Stomach smooth muscle (tissue), 2 donors: ENCODE data around the gene ENTPD7.
A peak's percentile ranks its signal among the peaks of the same experiment; 100 is the strongest.

ENCODE experiments used
- H3K27ac ChIP-seq: one replicate; pipeline ENCODE4 v1.7.0; 2013; ENCODE audit warnings: mild to moderate bottlenecking, low read length, inconsistent platforms
- H3K27me3 ChIP-seq, 2 donors: one replicate each; pipeline ENCODE4 v1.7.0; 2013; ENCODE audit warnings: low read length in 2 of 2; ENCODE audit not compliant: insufficient read depth in 2 of 2, control insufficient read depth in 1 of 2
- H3K36me3 ChIP-seq, 2 donors: one replicate each; pipeline ENCODE4 v1.7.0; 2013; ENCODE audit warnings: low read length in 2 of 2; ENCODE audit not compliant: control insufficient read depth in 2 of 2, insufficient read depth in 2 of 2
- H3K4me1 ChIP-seq: one replicate; pipeline ENCODE4 v1.7.0; 2013; ENCODE audit warnings: low read length; ENCODE audit not compliant: control insufficient read depth, insufficient read depth
- H3K4me3 ChIP-seq, 2 donors: one replicate each; pipeline ENCODE4 v1.7.0; 2013; ENCODE audit warnings: low read length in 2 of 2
- H3K9ac ChIP-seq, 2 donors: one replicate each; pipeline ENCODE4 v1.7.0; 2013; ENCODE audit warnings: low read length in 2 of 2, mild to moderate bottlenecking in 1 of 2
- H3K9me3 ChIP-seq, 2 donors: one replicate each; pipeline ENCODE4 v1.7.0; 2013; ENCODE audit warnings: low read length in 2 of 2; ENCODE audit not compliant: control insufficient read depth in 2 of 2
- donor health status: healthy.
- donor health status: Pancreatic carcinoma.

The ENTPD7 gene, protein sequence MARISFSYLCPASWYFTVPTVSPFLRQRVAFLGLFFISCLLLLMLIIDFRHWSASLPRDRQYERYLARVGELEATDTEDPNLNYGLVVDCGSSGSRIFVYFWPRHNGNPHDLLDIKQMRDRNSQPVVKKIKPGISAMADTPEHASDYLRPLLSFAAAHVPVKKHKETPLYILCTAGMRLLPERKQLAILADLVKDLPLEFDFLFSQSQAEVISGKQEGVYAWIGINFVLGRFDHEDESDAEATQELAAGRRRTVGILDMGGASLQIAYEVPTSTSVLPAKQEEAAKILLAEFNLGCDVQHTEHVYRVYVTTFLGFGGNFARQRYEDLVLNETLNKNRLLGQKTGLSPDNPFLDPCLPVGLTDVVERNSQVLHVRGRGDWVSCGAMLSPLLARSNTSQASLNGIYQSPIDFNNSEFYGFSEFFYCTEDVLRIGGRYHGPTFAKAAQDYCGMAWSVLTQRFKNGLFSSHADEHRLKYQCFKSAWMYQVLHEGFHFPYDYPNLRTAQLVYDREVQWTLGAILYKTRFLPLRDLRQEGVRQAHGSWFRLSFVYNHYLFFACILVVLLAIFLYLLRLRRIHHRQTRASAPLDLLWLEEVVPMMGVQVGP

DNA sequence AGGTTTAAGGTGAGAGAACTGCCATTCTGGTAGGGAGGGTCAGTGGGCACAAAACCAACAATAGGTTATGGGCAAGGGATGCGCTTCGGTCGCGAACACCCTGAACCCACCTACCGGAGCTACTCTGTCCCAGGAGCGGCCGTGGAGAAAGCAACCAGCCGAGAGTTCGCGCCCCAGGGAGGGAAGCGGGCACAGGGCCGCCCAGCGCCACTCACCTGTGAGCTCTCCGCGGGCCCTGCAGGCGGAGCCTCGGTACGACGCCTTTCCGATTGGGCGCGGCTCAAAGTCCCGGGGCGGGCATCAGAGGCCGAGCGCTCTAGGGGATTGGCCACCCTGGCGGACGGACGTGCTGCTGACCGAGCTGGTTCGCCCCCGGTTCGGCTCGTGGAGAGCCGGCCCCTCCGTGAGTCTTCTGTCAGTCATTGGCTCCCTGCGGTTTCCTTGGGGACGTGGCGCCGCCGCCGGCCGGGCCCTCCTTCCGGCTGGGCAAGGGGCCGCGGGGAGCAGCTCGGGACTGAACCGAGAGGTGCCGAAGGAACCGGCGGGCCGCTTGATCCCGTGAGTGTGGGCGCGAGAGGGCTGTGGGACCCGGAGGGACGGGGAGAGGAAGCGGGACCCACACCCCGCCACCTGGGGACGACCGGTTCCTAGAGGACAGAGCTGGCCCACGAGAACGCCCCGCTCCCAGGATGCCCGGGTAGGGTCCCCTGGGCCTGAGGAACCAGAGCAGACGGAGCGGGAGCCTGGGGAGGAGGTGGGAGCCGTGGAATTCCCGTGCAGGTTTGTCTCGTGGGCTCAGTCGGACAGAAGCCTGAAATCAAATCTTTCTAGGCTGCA is at the start of gene ENTPD7:
Gene ENTPD7 (plus strand): TSS at position 479 of the 837 bp plus-strand sequence. CDS start 448 bp downstream, outside the sequence.
- Histone ChIP-seq H3K4me1 (peaks cover 11% of the 10 kb centered on the region), H3K27ac (no peak within 1 kb of the TSS), H3K27me3 (no peaks in the 10 kb centered on the region), H3K36me3 (no peaks in the 10 kb centered on the region), H3K9me3 (no peaks in the 10 kb centered on the region), H3K9ac (peak within 1 kb of the TSS; percentile 74 to 86), H3K4me3 (peak within 1 kb of the TSS; percentile 92)

DNA sequence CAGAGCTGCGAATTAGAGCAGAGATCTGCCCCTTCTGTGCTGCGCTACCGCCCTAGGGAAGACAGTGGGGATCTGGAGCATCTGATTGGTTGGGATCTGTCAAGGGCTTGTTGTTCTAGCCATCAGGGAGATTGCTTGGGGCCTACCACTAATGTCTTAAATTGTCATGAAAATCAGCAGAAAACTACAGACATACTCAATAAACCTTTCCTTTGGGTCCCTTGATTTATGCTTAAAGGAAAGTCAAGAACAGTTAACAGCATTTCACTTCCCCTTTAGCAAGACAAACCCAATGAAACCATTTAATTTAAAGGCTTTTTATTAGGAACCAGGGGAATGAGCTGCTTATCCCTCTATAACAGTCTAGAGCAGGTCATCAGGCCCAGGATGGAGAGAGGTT is 49.1 kb upstream of the ENTPD7 start:
- Histone ChIP-seq H3K4me3 (no peak overlapping the region), H3K27me3 (no peaks in the 10 kb centered on the region), H3K36me3 (peaks cover 28 to 29% of the 10 kb centered on the region in 2 donors), H3K4me1 (no peaks in the 10 kb centered on the region), H3K9me3 (no peaks in the 10 kb centered on the region), H3K27ac (no peak overlapping the region), H3K9ac (no peak overlapping the region)

- Histone ChIP-seq H3K27ac (no peak overlapping the region), H3K36me3 (peaks cover 28 to 29% of the 10 kb centered on the region in 2 donors)
Measured at GRCh38 chr10:99611326-99611725, 48.0 kb upstream of the ENTPD7 start.

GRCh38 chr10:99612167-99612831 is 47.0 kb upstream of the ENTPD7 start:
- Histone ChIP-seq H3K27ac (no peak overlapping the region), H3K4me3 (no peak overlapping the region), H3K36me3 (peaks cover 28 to 29% of the 10 kb centered on the region in 2 donors), H3K9me3 (no peaks in the 10 kb centered on the region), H3K9ac (no peak overlapping the region), H3K4me1 (peaks cover 5% of the 10 kb centered on the region), H3K27me3 (no peaks in the 10 kb centered on the region)

More at GRCh38 chr10:99611326-99611725, 48.0 kb upstream of the ENTPD7 start:
- Histone ChIP-seq H3K9ac (no peak overlapping the region), H3K27me3 (no peaks in the 10 kb centered on the region), H3K9me3 (no peaks in the 10 kb centered on the region), H3K4me3 (no peak overlapping the region), H3K4me1 (peaks cover 5% of the 10 kb centered on the region)

GRCh38 chr10:99615426-99615825 is 43.9 kb upstream of the ENTPD7 start:
- H3K9me3 ChIP-seq, result no peaks in the 10 kb centered on the region
- no peaks in the 10 kb centered on the region for H3K27me3 ChIP-seq
- peaks cover 21 to 22% of the 10 kb centered on the region in 2 donors for H3K36me3 ChIP-seq
- no peak overlapping the region for H3K4me3 ChIP-seq
- no peak overlapping the region for H3K9ac ChIP-seq
- H3K27ac ChIP-seq, result no peak overlapping the region
- peaks cover 7% of the 10 kb centered on the region for H3K4me1 ChIP-seq

DNA sequence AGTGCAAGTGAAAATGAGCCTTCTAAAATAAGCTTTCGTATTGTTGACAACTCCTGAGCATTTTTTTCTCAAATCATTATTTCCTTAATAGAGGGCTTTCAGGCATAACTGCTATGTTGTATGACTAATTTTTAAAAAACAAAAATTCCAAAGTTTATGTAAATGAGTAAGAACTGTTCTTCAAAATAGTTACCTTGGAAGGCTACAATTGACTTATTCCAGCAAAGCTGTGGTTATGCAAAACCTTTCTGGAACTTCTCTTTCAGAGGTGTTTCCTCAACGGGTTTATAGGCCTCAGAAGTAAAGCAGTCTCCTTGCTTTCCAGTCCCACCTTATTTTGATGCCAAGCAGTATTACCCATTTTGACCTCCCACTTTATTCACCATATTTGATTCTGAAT is 41.6 kb upstream of the ENTPD7 start:
- Histone ChIP-seq H3K9ac (peak overlapping the region; percentile 22 to 97), H3K27ac (no peak overlapping the region), H3K27me3 (no peaks in the 10 kb centered on the region), H3K36me3 (peaks cover 12 to 13% of the 10 kb centered on the region in 2 donors), H3K9me3 (no peaks in the 10 kb centered on the region), H3K4me3 (peak overlapping the region in 1 of 2 donors; percentile 98), H3K4me1 (peaks cover 12% of the 10 kb centered on the region)

DNA sequence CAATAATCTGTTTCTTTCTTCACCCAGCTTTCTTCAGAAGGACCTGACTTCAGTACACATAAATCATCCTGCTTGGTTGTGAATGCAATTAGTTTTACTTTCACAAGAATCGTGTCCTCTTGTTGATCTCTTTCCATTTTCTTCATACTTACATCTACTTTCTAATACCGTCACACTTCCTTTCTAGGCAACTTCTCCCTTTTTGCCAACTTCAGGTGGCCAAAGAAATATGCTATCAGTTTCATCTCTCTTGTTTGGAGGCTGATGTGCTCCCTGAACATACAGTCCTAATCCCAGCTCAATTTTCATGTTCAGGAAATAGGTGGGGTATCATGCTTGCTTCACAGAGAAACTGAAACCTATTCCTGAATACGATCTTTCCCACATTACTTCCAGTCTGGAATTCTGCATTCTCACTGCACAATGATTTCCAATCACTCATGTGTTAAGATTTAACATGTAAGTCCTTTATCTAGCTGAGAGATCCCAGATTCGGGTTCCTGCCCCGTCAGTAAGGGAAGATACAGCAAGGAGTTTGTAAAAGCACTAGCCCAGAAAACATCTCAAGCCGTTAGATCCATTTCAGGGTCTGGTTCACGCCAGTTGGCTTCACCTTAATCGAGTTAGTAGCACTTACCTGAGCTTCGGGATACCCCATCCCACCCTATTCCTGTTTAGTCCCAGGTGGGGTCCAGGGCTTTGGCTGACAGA is 40.1 kb upstream of the ENTPD7 start:
- no peaks in the 10 kb centered on the region for H3K9me3 ChIP-seq
- H3K27ac ChIP-seq, result peak overlapping the region; percentile 98
- peak overlapping the region; percentile 91 to 97 for H3K9ac ChIP-seq

DNA sequence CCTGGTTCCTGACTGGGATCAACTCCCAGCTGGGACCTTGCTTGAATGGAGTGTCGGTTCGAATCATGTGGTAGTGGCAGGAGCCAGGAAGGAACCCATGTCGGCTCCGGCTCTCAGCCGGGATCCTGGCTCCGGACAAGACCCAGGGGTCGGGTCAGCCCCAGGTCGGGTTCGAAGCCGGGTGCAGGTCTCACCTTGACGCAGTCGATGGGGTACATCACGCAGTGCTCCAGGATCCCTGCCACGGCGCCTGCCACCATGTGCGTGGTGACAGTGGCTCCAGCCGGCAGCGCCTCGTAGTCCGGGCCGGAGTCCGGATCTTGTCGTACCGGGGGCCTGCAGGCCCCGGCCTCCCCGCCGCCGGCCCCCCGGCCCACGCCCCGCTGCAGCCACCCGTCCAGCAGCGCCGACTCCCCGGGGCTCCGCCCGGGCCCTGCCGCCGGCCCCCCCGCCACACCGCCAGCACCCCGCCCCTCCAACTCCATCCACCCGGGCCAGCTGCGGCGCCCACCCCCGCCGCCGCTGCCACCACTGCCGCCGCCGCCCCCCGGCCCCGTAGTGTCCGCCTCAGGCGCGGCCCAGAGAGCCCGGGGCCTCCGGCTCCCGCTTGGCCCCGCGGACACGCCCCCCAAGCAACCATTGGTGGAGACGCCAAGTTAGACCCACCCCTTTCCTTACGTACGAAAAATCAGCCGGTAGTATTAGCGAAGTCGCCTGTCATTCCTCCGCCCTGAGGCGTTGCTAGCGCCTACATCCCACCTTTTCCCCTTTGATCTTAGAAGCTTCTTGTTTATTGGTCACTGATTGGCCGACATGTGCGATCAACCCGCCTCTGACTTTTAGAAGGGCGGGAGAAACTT is 39.2 kb upstream of the ENTPD7 start, which contains the start of gene SLC25A28:
Gene SLC25A28 (minus strand): TSS at position 589 of the 860 bp plus-strand sequence. CDS start 104 bp downstream, at position 485.
- no peaks in the 10 kb centered on the region for H3K36me3 ChIP-seq
- H3K9ac ChIP-seq, result peak within 1 kb of the TSS; percentile 94 to 97
- H3K27ac ChIP-seq, result peak within 1 kb of the TSS; percentile 98
- peak within 1 kb of the TSS; percentile 97 to 98 for H3K4me3 ChIP-seq
- H3K4me1 ChIP-seq, result peaks cover 12% of the 10 kb centered on the region
- no peaks in the 10 kb centered on the region for H3K9me3 ChIP-seq
- no peaks in the 10 kb centered on the region for H3K27me3 ChIP-seq

More for the DNA sequence above, 40.1 kb upstream of the ENTPD7 start:
- H3K4me3 ChIP-seq, result peak overlapping the region; percentile 97 to 98
- peaks cover 0 to 2% of the 10 kb centered on the region in 2 donors for H3K36me3 ChIP-seq
- H3K27me3 ChIP-seq, result no peaks in the 10 kb centered on the region
- peaks cover 12% of the 10 kb centered on the region for H3K4me1 ChIP-seq
